Osteoblast (primary cell): ENCODE measurements around the gene NEUROG1. TPM values are rescaled to one million over a fixed set of nuclear protein-coding genes. Genes with fewer than 3 reads are reported as not detected.
A peak's percentile ranks its signal among the peaks of the same experiment; 100 is the strongest.
"Not testable (repeated sequence)": the region's sequence is repeated elsewhere in the genome, so short reads cannot be mapped to it uniquely, and the experiment has no call there.

Experiments used
- DNase-seq: peaks from one replicate; pipeline ENCODE4 v3.0.0; 2011; ENCODE audit warnings: low spot score, mixed read lengths; ENCODE audit not compliant: insufficient read length; ENCODE audit errors: missing footprints
- H2AFZ ChIP-seq: 2 replicates; pipeline ENCODE4 v1.6.0; 2011; ENCODE audit warnings: mild to moderate bottlenecking, low read length
- H3K27ac ChIP-seq: 2 replicates; pipeline ENCODE4 v1.5.1; 2011; ENCODE audit warnings: mild to moderate bottlenecking, low read depth, low read length, moderate library complexity
- H3K27me3 ChIP-seq: 2 replicates; pipeline ENCODE4 v1.6.0; 2012; ENCODE audit warnings: mild to moderate bottlenecking, control low read depth, inconsistent platforms, low read length, moderate library complexity; ENCODE audit not compliant: insufficient read depth
- H3K36me3 ChIP-seq: 2 replicates; pipeline ENCODE4 v1.5.1; 2011; ENCODE audit warnings: mild to moderate bottlenecking, low read length, control low read depth, moderate library complexity; ENCODE audit not compliant: insufficient read depth
- H3K4me1 ChIP-seq: 2 replicates; pipeline ENCODE4 v1.5.1; 2011; ENCODE audit warnings: mild to moderate bottlenecking, low read length, control low read depth, moderate library complexity; ENCODE audit not compliant: insufficient read depth
- H3K4me2 ChIP-seq: 2 replicates; pipeline ENCODE4 v1.6.0; 2011; ENCODE audit warnings: mild to moderate bottlenecking, low read length; ENCODE audit not compliant: insufficient read depth
- H3K4me3 ChIP-seq: fragments of 200-600 bp; sonication (generic); 3 replicates; pipeline ENCODE4 v1.5.1; 2012; ENCODE audit warnings: mild to moderate bottlenecking, low read length, inconsistent platforms; ENCODE audit not compliant: insufficient read depth
- H3K79me2 ChIP-seq: 2 replicates; pipeline ENCODE4 v1.6.0; 2012; ENCODE audit warnings: mild to moderate bottlenecking, low read length, control low read depth, inconsistent platforms; ENCODE audit not compliant: insufficient read depth
- H3K9me3 ChIP-seq: 2 replicates; pipeline ENCODE4 v1.5.1; 2011; ENCODE audit warnings: low read depth, low read length, control low read depth
- H4K20me1 ChIP-seq: 2 replicates; pipeline ENCODE4 v1.6.0; 2012; ENCODE audit warnings: mild to moderate bottlenecking, low read length, control low read depth; ENCODE audit not compliant: insufficient read depth
- CTCF ChIP-seq: IDR thresholded peaks from 2 replicates; pipeline ENCODE4 v1.5.1; 2011; ENCODE audit warnings: mild to moderate bottlenecking, low read depth, low read length, moderate library complexity; ENCODE audit errors: extremely low read depth
- total RNA-seq: library from RNA; depleted of rRNA; stranded (reverse); fragments of >200 nt; gene quantifications from 2 replicates; pipeline ENCODE4 v1.2.3, GENCODE V29; 2012

Gene NEUROG1
- total RNA-seq, 1 donor = not detected

DNA sequence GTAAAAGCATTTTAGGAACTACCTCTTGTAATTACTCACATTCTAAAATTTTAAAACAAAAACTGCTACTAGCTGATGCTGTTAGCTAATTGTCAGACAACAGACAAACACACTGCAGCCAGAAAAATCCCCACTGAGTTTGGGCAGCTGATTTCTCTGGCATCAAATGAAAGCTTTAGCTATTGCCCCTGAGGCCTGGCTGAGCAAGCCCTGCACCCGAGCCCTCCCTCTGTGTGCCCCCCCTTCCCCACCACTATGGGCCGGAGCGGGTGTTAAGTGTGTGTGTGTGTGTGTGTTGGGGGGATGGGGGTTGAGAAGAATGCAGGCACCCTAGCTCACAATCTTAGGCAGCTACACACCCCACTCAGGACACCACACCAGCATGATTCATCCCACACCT is 2.4 kb downstream of the NEUROG1 start:
- Histone ChIP-seq H3K36me3 (no peaks in the 10 kb centered on the region), H3K4me3 (no peak overlapping the region), H2AFZ (no peak overlapping the region), H3K79me2 (no peaks in the 10 kb centered on the region), H3K4me1 (no peaks in the 10 kb centered on the region), H3K27ac (no peak overlapping the region), H4K20me1 (no peaks in the 10 kb centered on the region), H3K4me2 (no peak overlapping the region), H3K9me3 (no peaks in the 10 kb centered on the region), H3K27me3 (peaks cover 86% of the 10 kb centered on the region)
- peak; percentile 45 for DNase-seq
- TF ChIP-seq CTCF = no peak

DNA sequence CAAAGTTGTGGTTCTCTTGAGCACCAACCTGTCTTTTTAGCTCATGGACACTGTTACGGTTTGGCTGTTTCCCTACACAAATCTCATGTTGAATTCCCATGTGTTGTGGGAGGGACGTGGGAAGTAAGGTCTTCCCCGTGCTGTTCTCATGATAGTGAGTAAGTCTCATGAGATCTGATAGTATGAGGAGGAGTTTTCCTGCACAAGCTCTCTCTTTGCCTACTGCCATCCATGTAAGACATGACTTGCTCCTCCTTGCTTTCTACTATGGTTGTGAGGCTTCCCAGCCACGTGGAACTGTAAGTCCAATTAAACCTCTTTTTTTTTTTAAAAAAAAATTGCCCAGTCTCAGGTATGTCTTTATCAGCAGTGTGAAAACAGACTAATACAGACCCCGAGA is 6.2 kb downstream of the NEUROG1 start:
- H3K79me2 ChIP-seq, H4K20me1 ChIP-seq, H3K36me3 ChIP-seq, H3K4me2 ChIP-seq, H3K27ac ChIP-seq, H3K9me3 ChIP-seq, H2AFZ ChIP-seq, H3K4me1 ChIP-seq, H3K4me3 ChIP-seq, DNase-seq: not testable (repeated sequence)
- peaks cover 59% of the 10 kb centered on the region for H3K27me3 ChIP-seq

- no peaks in the 10 kb centered on the region for H4K20me1 ChIP-seq
- H3K36me3 ChIP-seq = no peaks in the 10 kb centered on the region
- no peaks in the 10 kb centered on the region for H3K79me2 ChIP-seq
- H3K27me3 ChIP-seq = peaks cover 35% of the 10 kb centered on the region
- H3K27ac ChIP-seq = no peak overlapping the region
- H2AFZ ChIP-seq = no peak overlapping the region
- TF ChIP-seq CTCF = no peak
- H3K4me2 ChIP-seq = no peak overlapping the region
- H3K9me3 ChIP-seq = no peaks in the 10 kb centered on the region
- DNase-seq = no peak
- no peaks in the 10 kb centered on the region for H3K4me1 ChIP-seq
- H3K4me3 ChIP-seq = no peak overlapping the region
Measured at GRCh38 chr5:135526924-135527323, 8.8 kb downstream of the NEUROG1 start.

DNA sequence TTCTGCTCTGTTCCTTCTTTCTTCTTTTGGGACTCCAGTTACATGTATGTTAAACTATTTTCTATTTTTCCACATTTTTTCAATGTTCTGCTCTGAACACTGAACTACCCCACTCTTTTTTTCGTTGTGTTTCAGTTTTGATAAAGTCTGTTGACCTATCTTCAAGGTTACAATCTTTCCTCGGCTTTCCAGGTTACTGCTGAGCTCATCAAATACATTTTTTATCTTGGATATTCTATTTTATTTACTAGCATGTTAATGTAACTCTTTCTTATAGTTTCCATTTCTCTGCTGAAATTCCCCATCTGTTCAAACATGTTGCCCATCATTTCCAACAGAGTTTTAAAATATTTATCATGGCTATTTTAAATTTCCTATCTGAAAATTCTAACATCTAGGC is 13.8 kb downstream of the NEUROG1 start:
- no peaks in the 10 kb centered on the region for H3K4me1 ChIP-seq
- no peaks in the 10 kb centered on the region for H3K79me2 ChIP-seq
- no peaks in the 10 kb centered on the region for H4K20me1 ChIP-seq
- no peak overlapping the region for H2AFZ ChIP-seq
- H3K27me3 ChIP-seq = peaks cover 38% of the 10 kb centered on the region
- H3K4me3 ChIP-seq = no peak overlapping the region
- no peak for TF ChIP-seq CTCF
- no peak overlapping the region for H3K27ac ChIP-seq
- DNase-seq = no peak
- H3K4me2 ChIP-seq = no peak overlapping the region
- H3K36me3 ChIP-seq = no peaks in the 10 kb centered on the region
- no peaks in the 10 kb centered on the region for H3K9me3 ChIP-seq
